CD4-positive, alpha-beta T cell treated with Interleukin-2 at 100 ng/mL for 4 hours (primary cell): Measurements from ENCODE around the gene ST3GAL5.
"Not testable (repeated sequence)": the region's sequence is repeated elsewhere in the genome, so short reads cannot be mapped to it uniquely, and the experiment has no call there.

Experiments
- DNase-seq: peaks from one replicate; pipeline ENCODE4 v3.0.0-alpha.2; 2020; ENCODE audit warnings: low spot score

ST3GAL5 gene

GRCh38 chr2:85893428-85894258 is 4.9 kb upstream of the ST3GAL5 start:
- no peak for DNase-seq

- DNase-seq: no peak
Observed at GRCh38 chr2:85892216-85892944, 3.6 kb upstream of the ST3GAL5 start.

GRCh38 chr2:85890522-85891176 is 1.9 kb upstream of the ST3GAL5 start:
- no peak for DNase-seq

GRCh38 chr2:85889627-85890281 is 964 bp upstream of the ST3GAL5 start:
- DNase-seq: no peak

- DNase-seq: peak; percentile 36
Observed at GRCh38 chr2:85888020-85888683, 638 bp downstream of the ST3GAL5 start.

GRCh38 chr2:85887566-85888019 is 1.2 kb downstream of the ST3GAL5 start:
- peak; percentile 60 for DNase-seq

GRCh38 chr2:85886590-85886989 is 2.2 kb downstream of the ST3GAL5 start:
- peak; percentile 47 for DNase-seq

GRCh38 chr2:85886141-85886540 is 2.6 kb downstream of the ST3GAL5 start:
- no peak for DNase-seq

- not testable (repeated sequence) for DNase-seq
Observed at GRCh38 chr2:85881781-85882180, 7.0 kb downstream of the ST3GAL5 start.

GRCh38 chr2:85880716-85881328 is 8.0 kb downstream of the ST3GAL5 start:
- not testable (repeated sequence) for DNase-seq

- no peak for DNase-seq
Observed at GRCh38 chr2:85878719-85879370, 9.9 kb downstream of the ST3GAL5 start.

- DNase-seq: no peak
Observed at GRCh38 chr2:85875350-85876050, 13.3 kb downstream of the ST3GAL5 start.

GRCh38 chr2:85873679-85874078 is 15.1 kb downstream of the ST3GAL5 start:
- no peak for DNase-seq

GRCh38 chr2:85872536-85873161 is 16.1 kb downstream of the ST3GAL5 start:
- no peak for DNase-seq

GRCh38 chr2:85871494-85872164 is 17.2 kb downstream of the ST3GAL5 start:
- DNase-seq: no peak

- no peak for DNase-seq
Observed at GRCh38 chr2:85868822-85869221, 20.0 kb downstream of the ST3GAL5 start.

GRCh38 chr2:85867556-85868292 is 21.1 kb downstream of the ST3GAL5 start:
- no peak for DNase-seq

- no peak for DNase-seq
Observed at GRCh38 chr2:85867121-85867520, 21.7 kb downstream of the ST3GAL5 start.
